H9 (cell line): ENCODE measurements around the gene AFG1L. TPM values are rescaled to one million over a fixed set of nuclear protein-coding genes. Genes with fewer than 3 reads are reported as not detected.

ENCODE experiments used
- DNase-seq: peaks from one replicate; pipeline ENCODE4 v3.0.0-alpha.2; 2017
- H2AFZ ChIP-seq: one replicate; pipeline ENCODE4 v1.6.1; 2013; ENCODE audit warnings: mild to moderate bottlenecking, low read length, control low read depth, moderate library complexity
- H2AK5ac ChIP-seq: 2 replicates; pipeline ENCODE4 v1.6.1; 2013; ENCODE audit warnings: low read length, control low read depth, mixed read lengths; ENCODE audit not compliant: insufficient read length
- H2BK120ac ChIP-seq: one replicate; pipeline ENCODE4 v1.6.1; 2013; ENCODE audit warnings: low read depth, mild to moderate bottlenecking, low read length, control low read depth, inconsistent platforms; ENCODE audit not compliant: poor library complexity, severe bottlenecking
- H2BK12ac ChIP-seq: 2 replicates; pipeline ENCODE4 v1.6.1; 2013; ENCODE audit warnings: low read length, control low read depth, mixed read lengths, low read depth; ENCODE audit not compliant: insufficient read length
- H2BK15ac ChIP-seq: 2 replicates; pipeline ENCODE4 v1.6.1; 2013; ENCODE audit warnings: low read depth, low read length, control low read depth
- H2BK20ac ChIP-seq: one replicate; pipeline ENCODE4 v1.6.1; 2013; ENCODE audit warnings: low read depth, mild to moderate bottlenecking, low read length, control low read depth, inconsistent platforms; ENCODE audit not compliant: poor library complexity, severe bottlenecking
- H2BK5ac ChIP-seq: 2 replicates; pipeline ENCODE4 v1.6.1; 2013; ENCODE audit warnings: low read length, control low read depth, mixed read lengths; ENCODE audit not compliant: insufficient read length
- H3K14ac ChIP-seq: 2 replicates; pipeline ENCODE4 v1.6.1; 2013; ENCODE audit warnings: low read length, control low read depth; ENCODE audit not compliant: insufficient read depth
- H3K18ac ChIP-seq: 2 replicates; pipeline ENCODE4 v1.6.1; 2013; ENCODE audit warnings: low read depth, mild to moderate bottlenecking, mixed read lengths, low read length, control low read depth; ENCODE audit not compliant: insufficient read length
- H3K23ac ChIP-seq: 2 replicates; pipeline ENCODE4 v1.6.1; 2013; ENCODE audit warnings: low read length, control low read depth, mixed read lengths, low read depth; ENCODE audit not compliant: insufficient read length
- H3K23me2 ChIP-seq: 2 replicates; pipeline ENCODE4 v1.6.1; 2013; ENCODE audit warnings: low read depth, mild to moderate bottlenecking, mixed read lengths, low read length, control low read depth; ENCODE audit not compliant: insufficient read length, poor library complexity, severe bottlenecking
- H3K27ac ChIP-seq: 2 replicates; pipeline ENCODE4 v1.5.1; 2013; ENCODE audit warnings: low read length, control low read depth, mixed read lengths, low read depth; ENCODE audit not compliant: insufficient read length
- H3K27me3 ChIP-seq: 2 replicates; pipeline ENCODE4 v1.6.1; 2013; ENCODE audit warnings: low read length, control low read depth, inconsistent platforms; ENCODE audit not compliant: insufficient read depth
- H3K4ac ChIP-seq: 2 replicates; pipeline ENCODE4 v1.6.1; 2013; ENCODE audit warnings: low read depth, mild to moderate bottlenecking, control low read depth, inconsistent platforms, low read length, moderate library complexity
- H3K4me1 ChIP-seq: 2 replicates; pipeline ENCODE4 v1.6.1; 2013; ENCODE audit warnings: low read length, control low read depth, inconsistent platforms; ENCODE audit not compliant: insufficient read depth
- H3K4me2 ChIP-seq: 2 replicates; pipeline ENCODE4 v1.6.1; 2013; ENCODE audit warnings: low read length, control low read depth, mixed read lengths; ENCODE audit not compliant: insufficient read length, insufficient read depth
- H3K56ac ChIP-seq: 2 replicates; pipeline ENCODE4 v1.6.1; 2013; ENCODE audit warnings: low read depth, mild to moderate bottlenecking, mixed read lengths, low read length, control low read depth; ENCODE audit not compliant: insufficient read length
- H3K79me1 ChIP-seq: 2 replicates; pipeline ENCODE4 v1.6.1; 2013; ENCODE audit warnings: low read depth, mild to moderate bottlenecking, moderate library complexity, low read length, control low read depth, inconsistent platforms; ENCODE audit not compliant: insufficient read depth, poor library complexity, severe bottlenecking
- H3K79me2 ChIP-seq: 2 replicates; pipeline ENCODE4 v1.6.1; 2013; ENCODE audit warnings: low read length, control low read depth, inconsistent platforms; ENCODE audit not compliant: insufficient read depth
- H3K9ac ChIP-seq: 2 replicates; pipeline ENCODE4 v1.6.1; 2013; ENCODE audit warnings: low read length, control low read depth, mixed read lengths; ENCODE audit not compliant: insufficient read length; ENCODE audit errors: extremely low read depth
- H3K9me3 ChIP-seq: one replicate; pipeline ENCODE4 v1.6.1; 2013; ENCODE audit warnings: low read depth, low read length, inconsistent platforms; ENCODE audit not compliant: control insufficient read depth
- H3T11ph ChIP-seq: one replicate; pipeline ENCODE4 v1.6.1; 2013; ENCODE audit warnings: mild to moderate bottlenecking, low read length, control low read depth, inconsistent platforms
- H4K20me1 ChIP-seq: one replicate; pipeline ENCODE4 v1.6.1; 2013; ENCODE audit not compliant: control insufficient read depth, insufficient read length, insufficient read depth
- H4K5ac ChIP-seq: 2 replicates; pipeline ENCODE4 v1.6.1; 2013; ENCODE audit warnings: low read depth, mild to moderate bottlenecking, mixed read lengths, low read length, control low read depth; ENCODE audit not compliant: insufficient read length
- H4K8ac ChIP-seq: replicated peaks from 2 replicates; pipeline ENCODE4 v1.6.1; 2013; ENCODE audit warnings: low read length, control low read depth, mixed read lengths, low read depth; ENCODE audit not compliant: insufficient read length
- H4K91ac ChIP-seq: 2 replicates; pipeline ENCODE4 v1.6.1; 2013; ENCODE audit warnings: low read depth, mild to moderate bottlenecking, moderate library complexity, mixed read lengths, low read length, control low read depth; ENCODE audit not compliant: insufficient read length
- H3K27ac Mint-ChIP-seq, 3 experiments: 2 replicates in 2 of 3; 3 replicates in 1 of 3; pipeline ENCODE4 v1.8.0; 2020 to 2021; ENCODE audit warnings: mixed read lengths in 3 of 3, mild to moderate bottlenecking in 1 of 3, moderate library complexity in 1 of 3
- H3K27me3 Mint-ChIP-seq: 2 replicates; pipeline ENCODE4 v1.8.0; 2021; ENCODE audit warnings: low read depth, mild to moderate bottlenecking, moderate library complexity, mixed read lengths
- H3K36me3 Mint-ChIP-seq, 3 experiments: 2 replicates in 2 of 3; 3 replicates in 1 of 3; pipeline ENCODE4 v1.8.0; 2020 to 2021; ENCODE audit warnings: low read depth in 3 of 3, mixed read lengths in 3 of 3; ENCODE audit not compliant: insufficient read depth in 1 of 3
- H3K4me1 Mint-ChIP-seq, 2 experiments: 2 replicates each; pipeline ENCODE4 v1.8.0; 2020; ENCODE audit warnings: mixed read lengths in 2 of 2
- H3K4me3 Mint-ChIP-seq, 2 experiments: 2 replicates in 1 of 2; 3 replicates in 1 of 2; pipeline ENCODE4 v1.8.0; 2020 to 2021; ENCODE audit warnings: mild to moderate bottlenecking in 2 of 2, mixed read lengths in 2 of 2, moderate library complexity in 1 of 2
- H3K9me3 Mint-ChIP-seq, 2 experiments: 2 replicates in 1 of 2; 3 replicates in 1 of 2; pipeline ENCODE4 v1.8.0; 2020; ENCODE audit warnings: mild to moderate bottlenecking in 2 of 2, mixed read lengths in 2 of 2, moderate library complexity in 1 of 2
- WGBS: extraction: QIAGEN DNeasy Blood & Tissue Kit; methylation state at CpG from one replicate; pipeline ENCODE4 v1.1.7; 2013; ENCODE audit warnings: missing lambda C conversion rate, low lambda C conversion rate, mixed read lengths; ENCODE audit not compliant: insufficient read length; ENCODE audit errors: extremely low coverage; 5-methylcytosine and 5-hydroxymethylcytosine counted together
- total RNA-seq: library from RNA; stranded (reverse); gene quantifications from 2 replicates; pipeline ENCODE4 v1.2.1, GENCODE V29; 2021
- TF ChIP-seq, protein P1 (sequence below): fragments of 200-600 bp; sonication (generic); conservative IDR thresholded peaks from 3 replicates; pipeline ENCODE4 v1.8.0; 2021; ENCODE audit warnings: antibody characterized with exemption, mild to moderate bottlenecking

Gene AFG1L
- total RNA-seq, 1 experiment from 2014 or later = 4.7 TPM

DNA sequence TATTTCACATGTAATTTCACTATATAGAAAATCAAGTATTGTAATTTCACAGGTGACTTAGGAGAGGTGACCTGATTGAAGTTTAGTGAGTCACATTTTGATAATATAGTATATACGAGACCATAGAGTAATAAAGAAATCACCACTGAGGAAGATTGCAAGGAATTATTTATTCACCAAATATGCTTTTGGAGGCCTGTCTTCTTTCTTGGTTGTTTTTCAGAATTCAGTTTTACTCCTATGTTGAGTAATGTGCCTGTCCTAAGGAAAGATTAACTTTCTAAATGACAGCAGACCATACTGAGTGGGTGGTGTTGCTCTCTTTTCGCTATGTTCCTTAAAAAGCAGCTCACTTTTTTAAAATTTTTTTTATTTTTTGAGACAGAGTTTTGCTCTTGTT, 178.3 kb downstream of the AFG1L start:
- no peaks in the 10 kb centered on the region for H3K79me1 ChIP-seq
- H2BK5ac ChIP-seq = no peak overlapping the region
- H3K18ac ChIP-seq = no peak overlapping the region
- no peak overlapping the region for H3K9ac ChIP-seq
- Mint-ChIP-seq H3K4me3 (no peak overlapping the region), H3K9me3 (peaks cover 0 to 3% of the 10 kb centered on the region in 2 experiments; a peak in 1 of 5 replicates), H3K4me1 (peaks cover 9 to 11% of the 10 kb centered on the region in 2 experiments), H3K36me3 (peaks cover 0 to 2% (median 0%) of the 10 kb centered on the region in 3 experiments; a peak in 2 of 7 replicates), H3K27ac (no peak overlapping the region), H3K27me3 (no peaks in the 10 kb centered on the region; the same call in 1 of the 2 replicates)
- no peak overlapping the region for H2AK5ac ChIP-seq
- no peak overlapping the region for H2BK12ac ChIP-seq
- H3K14ac ChIP-seq = no peak overlapping the region
- no peak overlapping the region for H3K23ac ChIP-seq
- H4K5ac ChIP-seq = no peak overlapping the region
- H3K23me2 ChIP-seq = no peaks in the 10 kb centered on the region
- H4K8ac ChIP-seq = no peak overlapping the region
- DNase-seq = no peak
- no peak overlapping the region for H3T11ph ChIP-seq
- no peak overlapping the region for H2AFZ ChIP-seq
- H3K4me1 ChIP-seq = no peaks in the 10 kb centered on the region
- WGBS = no CpG with 5 or more reads among the region's 2 CpGs
- no peaks in the 10 kb centered on the region for H3K27me3 ChIP-seq
- H2BK20ac ChIP-seq = no peak overlapping the region
- H3K4ac ChIP-seq = no peak overlapping the region
- no peak overlapping the region for H2BK120ac ChIP-seq
- H2BK15ac ChIP-seq = no peak overlapping the region
- no peak overlapping the region for H3K56ac ChIP-seq
- H4K91ac ChIP-seq = no peak overlapping the region
- H3K9me3 ChIP-seq = no peaks in the 10 kb centered on the region
- no peak overlapping the region for H3K4me2 ChIP-seq
- H3K79me2 ChIP-seq = no peaks in the 10 kb centered on the region
- TF ChIP-seq, protein P1, sequence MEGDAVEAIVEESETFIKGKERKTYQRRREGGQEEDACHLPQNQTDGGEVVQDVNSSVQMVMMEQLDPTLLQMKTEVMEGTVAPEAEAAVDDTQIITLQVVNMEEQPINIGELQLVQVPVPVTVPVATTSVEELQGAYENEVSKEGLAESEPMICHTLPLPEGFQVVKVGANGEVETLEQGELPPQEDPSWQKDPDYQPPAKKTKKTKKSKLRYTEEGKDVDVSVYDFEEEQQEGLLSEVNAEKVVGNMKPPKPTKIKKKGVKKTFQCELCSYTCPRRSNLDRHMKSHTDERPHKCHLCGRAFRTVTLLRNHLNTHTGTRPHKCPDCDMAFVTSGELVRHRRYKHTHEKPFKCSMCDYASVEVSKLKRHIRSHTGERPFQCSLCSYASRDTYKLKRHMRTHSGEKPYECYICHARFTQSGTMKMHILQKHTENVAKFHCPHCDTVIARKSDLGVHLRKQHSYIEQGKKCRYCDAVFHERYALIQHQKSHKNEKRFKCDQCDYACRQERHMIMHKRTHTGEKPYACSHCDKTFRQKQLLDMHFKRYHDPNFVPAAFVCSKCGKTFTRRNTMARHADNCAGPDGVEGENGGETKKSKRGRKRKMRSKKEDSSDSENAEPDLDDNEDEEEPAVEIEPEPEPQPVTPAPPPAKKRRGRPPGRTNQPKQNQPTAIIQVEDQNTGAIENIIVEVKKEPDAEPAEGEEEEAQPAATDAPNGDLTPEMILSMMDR = no peak
- no peak overlapping the region for H3K27ac ChIP-seq
- H4K20me1 ChIP-seq = no peaks in the 10 kb centered on the region
